ENCODE measurements around the gene MCRIP1. TPM values are rescaled to one million over a fixed set of nuclear protein-coding genes. Genes with fewer than 3 reads are reported as not detected.

The MCRIP1 gene
- total and polyA plus RNA-seq, 10 of the 15 experiments (the other 5 are each of a cell fraction or from before 2014, with no cell fraction given) = 0.31 to 54.4 (median 30.8) TPM

- TF ChIP-seq, protein P1, sequence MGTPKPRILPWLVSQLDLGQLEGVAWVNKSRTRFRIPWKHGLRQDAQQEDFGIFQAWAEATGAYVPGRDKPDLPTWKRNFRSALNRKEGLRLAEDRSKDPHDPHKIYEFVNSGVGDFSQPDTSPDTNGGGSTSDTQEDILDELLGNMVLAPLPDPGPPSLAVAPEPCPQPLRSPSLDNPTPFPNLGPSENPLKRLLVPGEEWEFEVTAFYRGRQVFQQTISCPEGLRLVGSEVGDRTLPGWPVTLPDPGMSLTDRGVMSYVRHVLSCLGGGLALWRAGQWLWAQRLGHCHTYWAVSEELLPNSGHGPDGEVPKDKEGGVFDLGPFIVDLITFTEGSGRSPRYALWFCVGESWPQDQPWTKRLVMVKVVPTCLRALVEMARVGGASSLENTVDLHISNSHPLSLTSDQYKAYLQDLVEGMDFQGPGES (IDR thresholded peaks at IDR 0.05) = peak; percentile 99
- peak; percentile 98 for TF ChIP-seq NFYA (IDR thresholded peaks at IDR 0.05; ENCODE audit: borderline replicate concordance, low read depth, low read length)
- no peak for TF ChIP-seq MLLT1 (IDR thresholded peaks at IDR 0.05)
- TF ChIP-seq PKNOX1 (IDR thresholded peaks at IDR 0.05) = peak; percentile 79
- TF ChIP-seq PML (IDR thresholded peaks at IDR 0.05; ENCODE audit: low read length) = no peak
- TF ChIP-seq KLF5 (IDR thresholded peaks at IDR 0.05; ENCODE audit: partially characterized antibody) = peak; percentile 9
- no peak for TF ChIP-seq PAX8 (IDR thresholded peaks at IDR 0.05)
- TF ChIP-seq, protein P2, sequence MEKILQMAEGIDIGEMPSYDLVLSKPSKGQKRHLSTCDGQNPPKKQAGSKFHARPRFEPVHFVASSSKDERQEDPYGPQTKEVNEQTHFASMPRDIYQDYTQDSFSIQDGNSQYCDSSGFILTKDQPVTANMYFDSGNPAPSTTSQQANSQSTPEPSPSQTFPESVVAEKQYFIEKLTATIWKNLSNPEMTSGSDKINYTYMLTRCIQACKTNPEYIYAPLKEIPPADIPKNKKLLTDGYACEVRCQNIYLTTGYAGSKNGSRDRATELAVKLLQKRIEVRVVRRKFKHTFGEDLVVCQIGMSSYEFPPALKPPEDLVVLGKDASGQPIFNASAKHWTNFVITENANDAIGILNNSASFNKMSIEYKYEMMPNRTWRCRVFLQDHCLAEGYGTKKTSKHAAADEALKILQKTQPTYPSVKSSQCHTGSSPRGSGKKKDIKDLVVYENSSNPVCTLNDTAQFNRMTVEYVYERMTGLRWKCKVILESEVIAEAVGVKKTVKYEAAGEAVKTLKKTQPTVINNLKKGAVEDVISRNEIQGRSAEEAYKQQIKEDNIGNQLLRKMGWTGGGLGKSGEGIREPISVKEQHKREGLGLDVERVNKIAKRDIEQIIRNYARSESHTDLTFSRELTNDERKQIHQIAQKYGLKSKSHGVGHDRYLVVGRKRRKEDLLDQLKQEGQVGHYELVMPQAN (conservative IDR thresholded peaks at IDR 0.05) = no peak; the same call in 1 of the 2 replicates
- TF ChIP-seq KAT2A (conservative IDR thresholded peaks at IDR 0.05; ENCODE audit: control insufficient read depth, low read depth, low read length) = no peak
- TF ChIP-seq IRF5 (IDR thresholded peaks at IDR 0.05; ENCODE audit: borderline replicate concordance) = no peak
- TF ChIP-seq ZZZ3 (IDR thresholded peaks at IDR 0.05; ENCODE audit: control insufficient read depth, insufficient read length, low read depth) = no peak
- TF ChIP-seq TCF3 (IDR thresholded peaks at IDR 0.05; ENCODE audit: borderline replicate concordance, insufficient read depth, low read depth, low read length) = peak; percentile 80; the same call in 1 of the 2 replicates
- no peak for TF ChIP-seq SPI1 (IDR thresholded peaks at IDR 0.05; ENCODE audit: borderline replicate concordance, insufficient read depth, low read depth, low read length)
- TF ChIP-seq NFIC (IDR thresholded peaks at IDR 0.05; ENCODE audit: low read depth, low read length) = no peak
- TF ChIP-seq RBBP5 (conservative IDR thresholded peaks at IDR 0.05) = no peak
- TF ChIP-seq, protein P3, sequence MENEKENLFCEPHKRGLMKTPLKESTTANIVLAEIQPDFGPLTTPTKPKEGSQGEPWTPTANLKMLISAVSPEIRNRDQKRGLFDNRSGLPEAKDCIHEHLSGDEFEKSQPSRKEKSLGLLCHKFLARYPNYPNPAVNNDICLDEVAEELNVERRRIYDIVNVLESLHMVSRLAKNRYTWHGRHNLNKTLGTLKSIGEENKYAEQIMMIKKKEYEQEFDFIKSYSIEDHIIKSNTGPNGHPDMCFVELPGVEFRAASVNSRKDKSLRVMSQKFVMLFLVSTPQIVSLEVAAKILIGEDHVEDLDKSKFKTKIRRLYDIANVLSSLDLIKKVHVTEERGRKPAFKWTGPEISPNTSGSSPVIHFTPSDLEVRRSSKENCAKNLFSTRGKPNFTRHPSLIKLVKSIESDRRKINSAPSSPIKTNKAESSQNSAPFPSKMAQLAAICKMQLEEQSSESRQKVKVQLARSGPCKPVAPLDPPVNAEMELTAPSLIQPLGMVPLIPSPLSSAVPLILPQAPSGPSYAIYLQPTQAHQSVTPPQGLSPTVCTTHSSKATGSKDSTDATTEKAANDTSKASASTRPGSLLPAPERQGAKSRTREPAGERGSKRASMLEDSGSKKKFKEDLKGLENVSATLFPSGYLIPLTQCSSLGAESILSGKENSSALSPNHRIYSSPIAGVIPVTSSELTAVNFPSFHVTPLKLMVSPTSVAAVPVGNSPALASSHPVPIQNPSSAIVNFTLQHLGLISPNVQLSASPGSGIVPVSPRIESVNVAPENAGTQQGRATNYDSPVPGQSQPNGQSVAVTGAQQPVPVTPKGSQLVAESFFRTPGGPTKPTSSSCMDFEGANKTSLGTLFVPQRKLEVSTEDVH (IDR thresholded peaks at IDR 0.05; ENCODE audit: low read depth, partially characterized antibody) = peak; percentile 74
Measured at GRCh38 chr17:81860756-81861568, 27.9 kb upstream of the MCRIP1 start (continued).
